Small intestine (tissue), 4 donors: Measurements from ENCODE around the gene HNRNPLL. TPM values are rescaled to one million over a fixed set of nuclear protein-coding genes. Genes with fewer than 3 reads are reported as not detected.

Source experiments
- polyA plus RNA-seq, 4 donors: library from polyadenylated mRNA; stranded (reverse) in 3 of 4; unstranded in 1 of 4; fragments of 200-250 nt in 3 of 4; fragments of 120-200 nt in 1 of 4; gene quantifications; one replicate each; pipeline versions ENCODE4 v1.2.1 to v1.2.3, GENCODE V29; 2013
- donor health status: healthy with polysubstance abuse.
- donor health status: Bipolar disorder and iron deficiency.
- donor health status: healthy.

Gene HNRNPLL
- polyA plus RNA-seq, 4 donors, result 17.3 to 36.3 (median 19.7) TPM

Other genes starting within 250 kb of the HNRNPLL start
- gene ATL2, start 225.7 kb downstream of the HNRNPLL start, polyA plus RNA-seq, result 10 to 100 TPM; 26.2 to 78.8 (median 34.5) TPM
- 100 to 1,000 TPM in 1 of 4 donors, 10 to 100 TPM in 3; 48.6 to 148 (median 82.9) TPM for gene GALM, start 63.2 kb upstream of the HNRNPLL start, polyA plus RNA-seq
- 100 to 1,000 TPM in 3 of 4 donors, 10 to 100 TPM in 1; 78.6 to 205 (median 194) TPM for gene SRSF7, start 148.4 kb upstream of the HNRNPLL start, polyA plus RNA-seq
- gene GEMIN6, start 175.3 kb upstream of the HNRNPLL start, polyA plus RNA-seq, result 10 to 100 TPM; 10.8 to 20.6 (median 13.7) TPM